Mesendoderm (in vitro differentiated cells): ENCODE results near the gene ADISSP.
A peak's percentile ranks its signal among the peaks of the same experiment; 100 is the strongest.

ENCODE experiments used
- DNase-seq: peaks from one replicate; pipeline ENCODE4 v3.0.0; 2013
- H2AK5ac ChIP-seq: 2 replicates; pipeline ENCODE4 v1.6.1; 2013; ENCODE audit warnings: low read length, inconsistent platforms
- H2BK120ac ChIP-seq: 2 replicates; pipeline ENCODE4 v1.6.1; 2013; ENCODE audit warnings: low read depth, mild to moderate bottlenecking, low read length, moderate library complexity, mixed read lengths
- H2BK15ac ChIP-seq: replicated peaks from 2 replicates; pipeline ENCODE4 v1.6.1; 2013; ENCODE audit warnings: low read depth, mild to moderate bottlenecking, moderate library complexity
- H2BK5ac ChIP-seq: 2 replicates; pipeline ENCODE4 v1.6.1; 2013; ENCODE audit warnings: low read length, inconsistent platforms
- H3K18ac ChIP-seq: 2 replicates; pipeline ENCODE4 v1.6.1; 2013; ENCODE audit warnings: mild to moderate bottlenecking, low read length, mixed read lengths
- H3K23ac ChIP-seq: one replicate; pipeline ENCODE4 v1.6.1; 2013; ENCODE audit warnings: low read length
- H3K27ac ChIP-seq: 2 replicates; pipeline ENCODE4 v1.5.1; 2013; ENCODE audit warnings: low read depth, mild to moderate bottlenecking, inconsistent platforms, low read length, moderate library complexity
- H3K27me3 ChIP-seq: 2 replicates; pipeline ENCODE4 v1.6.1; 2013; ENCODE audit warnings: low read length, control low read depth, mild to moderate bottlenecking, inconsistent platforms; ENCODE audit not compliant: insufficient read depth, poor library complexity
- H3K36me3 ChIP-seq: 2 replicates; pipeline ENCODE4 v1.6.1; 2013; ENCODE audit warnings: low read length, inconsistent platforms; ENCODE audit not compliant: control insufficient read depth, insufficient read depth
- H3K4ac ChIP-seq: one replicate; pipeline ENCODE4 v1.6.1; 2013; ENCODE audit warnings: low read depth, mild to moderate bottlenecking, low read length, moderate library complexity
- H3K4me1 ChIP-seq: 2 replicates; pipeline ENCODE4 v1.6.1; 2013; ENCODE audit warnings: low read depth, low read length, inconsistent platforms; ENCODE audit not compliant: control insufficient read depth
- H3K4me2 ChIP-seq: 2 replicates; pipeline ENCODE4 v1.6.1; 2013; ENCODE audit warnings: low read length
- H3K4me3 ChIP-seq: 2 replicates; pipeline ENCODE4 v1.5.1; 2013; ENCODE audit warnings: mild to moderate bottlenecking, low read length
- H3K56ac ChIP-seq: one replicate; pipeline ENCODE4 v1.6.1; 2013; ENCODE audit warnings: low read length
- H3K79me1 ChIP-seq: 2 replicates; pipeline ENCODE4 v1.6.1; 2013; ENCODE audit warnings: low read length, inconsistent platforms
- H3K79me2 ChIP-seq: 2 replicates; pipeline ENCODE4 v1.6.1; 2013; ENCODE audit warnings: mild to moderate bottlenecking, low read length; ENCODE audit not compliant: control insufficient read depth, insufficient read depth
- H3K9ac ChIP-seq: 2 replicates; pipeline ENCODE4 v1.6.1; 2013; ENCODE audit warnings: low read length, inconsistent platforms
- H4K5ac ChIP-seq: one replicate; pipeline ENCODE4 v1.6.1; 2013; ENCODE audit warnings: low read length
- H4K8ac ChIP-seq: one replicate; pipeline ENCODE4 v1.6.1; 2013; ENCODE audit warnings: low read depth, mild to moderate bottlenecking, control low read depth, low read length, moderate library complexity
- WGBS: extraction: QIAGEN DNeasy Blood & Tissue Kit; methylation state at CpG from one replicate; pipeline ENCODE4 v1.1.7; 2013; ENCODE audit warnings: low lambda C conversion rate, missing lambda C conversion rate; ENCODE audit not compliant: insufficient coverage; ENCODE audit errors: extremely low coverage; 5-methylcytosine and 5-hydroxymethylcytosine counted together

The ADISSP gene

DNA sequence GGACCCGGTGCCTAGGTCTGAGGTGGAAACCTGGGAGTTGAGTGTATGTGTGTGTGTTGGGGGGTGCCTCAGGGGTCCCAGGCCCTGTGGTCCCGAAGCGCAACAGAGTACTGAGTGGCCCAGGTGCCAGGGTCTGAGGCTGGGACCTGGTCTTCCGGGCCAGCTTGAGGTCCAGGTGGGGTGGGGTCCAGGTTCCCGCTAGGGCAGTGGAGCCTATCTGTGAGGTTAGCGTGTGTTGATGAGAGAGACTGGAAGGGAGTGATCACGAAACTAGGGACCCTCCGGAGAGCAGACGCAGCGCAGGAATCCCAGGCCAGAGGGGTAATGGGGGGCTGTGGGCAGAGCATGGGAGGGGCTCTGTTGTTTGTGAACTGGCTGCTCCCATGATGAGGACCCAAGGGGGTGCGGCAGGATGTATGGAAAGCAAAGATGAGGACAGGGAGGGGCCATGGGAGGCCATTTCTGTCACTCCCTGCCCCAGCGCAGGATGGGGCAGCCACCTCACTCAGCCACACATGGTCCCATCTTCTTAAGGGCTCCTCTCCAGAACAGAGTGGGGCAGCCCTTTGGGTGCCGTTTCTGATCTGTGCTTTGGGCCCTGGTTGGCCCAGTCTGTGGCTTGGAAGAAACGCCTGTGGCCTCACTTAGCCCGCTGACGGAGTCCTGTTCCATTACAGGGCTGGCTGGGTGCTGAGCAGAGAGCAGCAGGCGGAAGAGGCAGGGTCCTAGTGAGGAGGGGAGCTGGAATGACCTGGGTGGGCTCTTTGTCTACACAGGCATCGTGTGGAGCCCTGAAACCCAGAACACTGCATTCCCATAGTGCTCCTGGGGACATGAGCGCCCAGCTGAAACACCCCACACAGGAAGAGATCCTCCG, 34.2 kb downstream of the ADISSP start:
- Histone ChIP-seq H3K4me3 (no peak overlapping the region), H3K79me1 (no peaks in the 10 kb centered on the region), H3K27ac (no peak overlapping the region), H2BK120ac (no peak overlapping the region), H3K23ac (peak overlapping the region; percentile 96), H3K36me3 (no peaks in the 10 kb centered on the region), H3K9ac (peak overlapping the region; percentile 74), H3K56ac (peak overlapping the region; percentile 85), H3K4ac (no peak overlapping the region), H3K4me2 (peak overlapping the region; percentile 59), H4K5ac (no peak overlapping the region), H3K18ac (no peak overlapping the region), H4K8ac (no peak overlapping the region), H2BK5ac (no peak overlapping the region), H3K27me3 (no peaks in the 10 kb centered on the region), H3K79me2 (no peaks in the 10 kb centered on the region), H3K4me1 (peaks cover 2% of the 10 kb centered on the region), H2AK5ac (no peak overlapping the region), H2BK15ac (no peak overlapping the region)
- no peak for DNase-seq
- WGBS = no CpG with 5 or more reads among the region's 20 CpGs

DNA sequence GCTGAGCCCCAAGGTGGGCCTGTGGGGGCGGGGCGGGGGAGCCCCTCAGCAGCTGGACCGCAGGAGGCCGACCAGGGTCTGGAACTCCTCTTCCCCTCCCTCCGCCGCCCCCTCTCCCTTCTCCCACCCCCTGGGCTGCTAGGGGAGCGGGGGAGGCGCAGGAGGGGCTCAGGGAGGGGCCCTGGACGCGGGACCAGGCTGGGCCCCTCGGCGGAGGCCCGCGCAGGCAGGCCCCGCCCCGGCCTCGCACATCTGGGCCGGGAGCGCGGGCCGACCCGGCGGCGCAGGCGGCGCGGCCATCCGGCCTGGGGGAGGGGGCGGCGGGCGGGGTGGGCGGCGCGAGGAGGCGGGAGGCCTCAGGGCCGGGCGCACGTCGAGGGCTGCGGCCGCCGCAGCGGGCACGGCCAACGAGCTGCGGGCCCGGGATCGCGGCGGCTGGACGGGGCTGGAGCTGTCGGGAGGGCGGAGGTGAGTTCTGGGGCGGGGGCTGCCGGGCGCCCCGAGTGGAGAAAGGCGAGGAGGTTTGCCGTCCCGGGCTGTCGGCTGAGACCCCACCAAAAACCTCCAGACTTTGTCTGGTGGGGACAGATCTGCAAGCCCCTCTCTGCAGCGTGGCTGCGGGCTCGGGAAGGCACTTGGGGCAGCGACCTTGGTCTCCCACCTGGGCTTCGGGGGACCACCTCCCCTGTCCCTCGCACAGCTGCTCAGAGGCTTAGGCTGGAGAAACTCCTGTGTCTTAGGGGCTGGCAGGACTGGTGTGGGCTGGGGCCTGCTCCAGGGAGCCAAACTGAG, 35.0 kb downstream of the ADISSP start, which contains the start of gene HSPA12B:
Gene HSPA12B (plus strand): TSS at position 359 of the 792 bp plus-strand sequence. CDS start 5,990 bp downstream, outside the sequence.
- H3K36me3 ChIP-seq = no peaks in the 10 kb centered on the region
- H3K79me2 ChIP-seq = no peaks in the 10 kb centered on the region
- no peak within 1 kb of the TSS for H2BK15ac ChIP-seq
- peak; percentile 53 for DNase-seq
- H3K4me1 ChIP-seq = peaks cover 2% of the 10 kb centered on the region
- peak within 1 kb of the TSS; percentile 72 for H3K18ac ChIP-seq
- no peak within 1 kb of the TSS for H4K5ac ChIP-seq
- peak within 1 kb of the TSS; percentile 96 for H3K23ac ChIP-seq
- no peaks in the 10 kb centered on the region for H3K79me1 ChIP-seq
- H2BK5ac ChIP-seq = no peak within 1 kb of the TSS
- H4K8ac ChIP-seq = peak within 1 kb of the TSS; percentile 44
- H3K27ac ChIP-seq = no peak within 1 kb of the TSS
- peak within 1 kb of the TSS; percentile 74 for H3K9ac ChIP-seq
- WGBS = no CpG with 5 or more reads among the region's 67 CpGs
- no peak within 1 kb of the TSS for H2AK5ac ChIP-seq
- H3K27me3 ChIP-seq = no peaks in the 10 kb centered on the region
- peak within 1 kb of the TSS; percentile 85 for H3K56ac ChIP-seq
- H3K4me3 ChIP-seq = peak within 1 kb of the TSS; percentile 26
- no peak within 1 kb of the TSS for H2BK120ac ChIP-seq
- H3K4me2 ChIP-seq = peak within 1 kb of the TSS; percentile 59
- H3K4ac ChIP-seq = peak within 1 kb of the TSS; percentile 61

DNA sequence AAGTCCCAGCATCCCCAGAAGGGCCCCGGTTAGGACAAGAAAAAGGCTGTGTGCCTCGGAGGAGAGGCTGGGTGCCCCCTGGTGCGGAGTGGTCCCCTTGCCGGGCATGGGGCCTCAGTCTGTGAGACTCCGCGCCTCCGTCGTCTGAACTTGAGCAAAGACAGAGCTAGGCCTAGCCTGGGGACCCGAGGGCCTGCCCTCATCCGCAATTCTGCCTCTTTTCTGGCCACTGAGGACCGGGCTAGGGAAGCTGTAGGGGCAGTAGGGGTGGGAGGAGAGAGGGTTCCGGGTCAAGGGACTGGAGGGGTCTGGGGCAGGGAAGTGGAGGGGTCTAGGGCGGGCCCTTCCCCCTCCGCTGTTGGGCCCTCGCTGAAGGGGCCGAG, 35.6 kb downstream of the ADISSP start:
- Histone ChIP-seq H3K27ac (no peak overlapping the region), H4K8ac (peak overlapping the region; percentile 44), H3K9ac (peak overlapping the region; percentile 7), H3K27me3 (no peaks in the 10 kb centered on the region), H2BK120ac (no peak overlapping the region), H4K5ac (no peak overlapping the region), H3K4me2 (no peak overlapping the region), H3K4me1 (peaks cover 2% of the 10 kb centered on the region), H3K4ac (peak overlapping the region; percentile 61), H3K56ac (peak overlapping the region; percentile 78), H2AK5ac (no peak overlapping the region), H2BK15ac (no peak overlapping the region), H2BK5ac (no peak overlapping the region), H3K79me1 (no peaks in the 10 kb centered on the region), H3K79me2 (no peaks in the 10 kb centered on the region), H3K4me3 (no peak overlapping the region), H3K36me3 (no peaks in the 10 kb centered on the region), H3K18ac (peak overlapping the region; percentile 72), H3K23ac (no peak overlapping the region)
- no peak for DNase-seq
- no CpG with 5 or more reads among the region's 16 CpGs for WGBS

DNA sequence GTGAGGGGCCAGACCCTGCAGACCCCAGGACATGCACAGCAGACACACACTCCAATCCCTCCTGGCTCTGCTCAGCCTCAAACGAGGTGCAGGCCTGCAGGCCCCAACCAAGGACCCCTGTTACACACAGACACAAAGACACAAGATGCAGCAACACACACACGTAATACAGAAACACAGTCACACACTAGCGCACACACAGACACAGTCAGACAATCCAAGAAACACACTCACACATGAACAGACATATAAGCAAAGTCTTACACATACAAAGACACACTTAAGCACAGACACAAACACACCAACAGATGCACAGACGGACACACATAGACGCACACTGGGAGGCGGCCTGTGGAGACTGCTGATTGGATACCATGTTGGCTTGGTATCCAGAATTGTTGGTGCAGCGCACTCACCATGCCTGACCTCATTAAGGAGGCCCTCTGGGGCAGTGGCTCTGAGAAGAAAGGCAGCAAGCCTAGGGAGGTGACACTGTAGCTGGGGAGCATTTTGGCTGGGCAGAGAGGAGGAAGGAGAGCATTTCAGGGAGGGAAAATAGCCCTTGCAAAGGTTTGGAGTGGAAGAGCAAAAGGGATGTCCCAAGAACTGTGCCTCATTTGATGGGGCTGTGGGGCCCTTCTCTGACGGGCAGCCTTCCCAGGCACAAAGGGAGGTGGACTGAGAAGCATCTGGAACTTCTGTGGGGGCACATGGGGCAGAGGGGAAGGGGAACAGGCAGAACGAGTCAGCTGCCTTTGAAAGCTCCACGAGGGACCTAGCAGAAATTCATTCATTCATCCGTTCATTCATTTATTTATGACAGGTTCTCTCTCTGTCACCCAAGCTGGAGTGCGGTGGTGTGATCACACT, 36.5 kb downstream of the ADISSP start:
- Histone ChIP-seq H2BK5ac (no peak overlapping the region), H3K23ac (no peak overlapping the region), H3K79me1 (no peaks in the 10 kb centered on the region), H2BK120ac (no peak overlapping the region), H3K4me2 (no peak overlapping the region), H3K56ac (no peak overlapping the region), H2BK15ac (no peak overlapping the region), H3K79me2 (no peaks in the 10 kb centered on the region), H4K5ac (no peak overlapping the region), H3K36me3 (no peaks in the 10 kb centered on the region), H3K4me3 (no peak overlapping the region), H3K4ac (no peak overlapping the region), H3K9ac (no peak overlapping the region), H3K27ac (no peak overlapping the region), H4K8ac (no peak overlapping the region), H2AK5ac (no peak overlapping the region), H3K27me3 (no peaks in the 10 kb centered on the region), H3K18ac (no peak overlapping the region), H3K4me1 (peaks cover 2% of the 10 kb centered on the region)
- WGBS = no CpG with 5 or more reads among the region's 12 CpGs
- DNase-seq = no peak

DNA sequence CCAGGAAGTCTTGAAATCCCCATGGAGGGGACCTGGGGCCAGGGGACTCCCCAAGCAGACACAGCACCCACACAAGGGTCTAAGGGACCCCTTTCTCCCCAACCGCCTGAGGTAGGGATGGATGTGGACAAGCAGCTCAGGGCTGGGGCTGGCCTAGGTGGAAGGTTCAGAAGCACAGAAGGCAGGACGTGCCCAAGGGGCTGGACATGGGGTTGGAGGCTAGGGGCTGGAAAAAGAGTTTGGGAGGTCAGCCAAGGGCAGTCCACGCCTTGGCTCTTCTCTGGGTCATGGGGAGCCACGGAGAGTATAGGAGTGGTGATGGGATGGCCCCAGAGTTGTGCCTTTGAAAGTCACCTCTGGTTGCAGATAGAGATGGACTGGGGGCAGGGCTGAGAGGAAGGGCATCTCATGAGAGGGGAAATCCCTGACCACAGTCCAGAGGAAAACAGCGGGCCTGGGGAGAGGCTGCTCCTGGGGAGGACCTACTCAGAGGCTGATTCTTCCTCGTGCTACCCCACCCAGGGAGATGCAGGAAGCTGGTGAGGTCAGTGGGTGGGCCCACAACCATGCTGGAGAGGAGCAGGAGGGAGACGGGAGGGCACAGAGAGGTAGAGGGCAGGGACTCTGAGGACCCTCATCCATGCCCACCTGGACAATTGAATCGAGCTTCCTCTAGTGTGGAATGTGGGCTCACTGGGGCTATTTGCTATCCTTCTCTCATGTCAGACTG, 37.6 kb downstream of the ADISSP start:
- WGBS = no CpG with 5 or more reads among the region's 8 CpGs

More for the DNA sequence above, 37.6 kb downstream of the ADISSP start:
- H3K56ac ChIP-seq = no peak overlapping the region
- no peak overlapping the region for H3K4me3 ChIP-seq
- no peak overlapping the region for H3K27ac ChIP-seq
- H4K8ac ChIP-seq = no peak overlapping the region
- no peak overlapping the region for H3K18ac ChIP-seq
- H2BK120ac ChIP-seq = no peak overlapping the region
- no peak overlapping the region for H3K23ac ChIP-seq
- H2BK15ac ChIP-seq = no peak overlapping the region
- no peak overlapping the region for H4K5ac ChIP-seq
- H3K4me2 ChIP-seq = no peak overlapping the region
- no peak overlapping the region for H2AK5ac ChIP-seq
- H3K79me2 ChIP-seq = no peaks in the 10 kb centered on the region
- H3K4ac ChIP-seq = no peak overlapping the region
- no peak overlapping the region for H2BK5ac ChIP-seq
- no peaks in the 10 kb centered on the region for H3K36me3 ChIP-seq
- H3K9ac ChIP-seq = no peak overlapping the region
- peaks cover 2% of the 10 kb centered on the region for H3K4me1 ChIP-seq
- DNase-seq = no peak
- H3K27me3 ChIP-seq = no peaks in the 10 kb centered on the region
- no peaks in the 10 kb centered on the region for H3K79me1 ChIP-seq
